ENCODE data around the gene ZNF644. TPM values are rescaled to one million over a fixed set of nuclear protein-coding genes. Genes with fewer than 3 reads are reported as not detected.
"Not testable (repeated sequence)": the region's sequence is repeated elsewhere in the genome, so short reads cannot be mapped to it uniquely, and the experiment has no call there.

ZNF644 gene
- total RNA-seq, 2 experiments from 2014 or later: 49.3 to 49.6 TPM

GRCh38 chr1:90957497-90957896, 64.3 kb downstream of the ZNF644 start:
- ATAC-seq: no peak

GRCh38 chr1:90955769-90956168, 66.1 kb downstream of the ZNF644 start:
- Mint-ChIP-seq H3K27ac (no peak overlapping the region), H3K9me3 (ENCODE audit: low read depth) (peaks cover 2% of the 10 kb centered on the region), H3K36me3 (peaks cover 55% of the 10 kb centered on the region), H3K27me3 (no peaks in the 10 kb centered on the region), H3K4me3 (no peak overlapping the region), H3K4me1 (peaks cover 21% of the 10 kb centered on the region)
- CTCF ChIA-PET: no interaction called here
- ATAC-seq: no peak
- DNase-seq: no peak

More at GRCh38 chr1:90957497-90957896, 64.3 kb downstream of the ZNF644 start:
- no peak overlapping the region for H3K27ac Mint-ChIP-seq
- CTCF ChIA-PET: no interaction called here
- H3K36me3 Mint-ChIP-seq: peaks cover 56% of the 10 kb centered on the region
- H3K27me3 Mint-ChIP-seq: no peaks in the 10 kb centered on the region
- no peak overlapping the region for H3K4me3 Mint-ChIP-seq
- peaks cover 20% of the 10 kb centered on the region for H3K4me1 Mint-ChIP-seq
- H3K9me3 Mint-ChIP-seq (ENCODE audit: low read depth): peaks cover 2% of the 10 kb centered on the region
- no peak for DNase-seq

GRCh38 chr1:90952906-90953305, 68.9 kb downstream of the ZNF644 start:
- H3K36me3 Mint-ChIP-seq: peaks cover 42% of the 10 kb centered on the region
- no peaks in the 10 kb centered on the region for H3K27me3 Mint-ChIP-seq
- no peak for ATAC-seq
- H3K27ac Mint-ChIP-seq: no peak overlapping the region
- H3K4me1 Mint-ChIP-seq: peaks cover 16% of the 10 kb centered on the region
- peaks cover 2% of the 10 kb centered on the region for H3K9me3 Mint-ChIP-seq (ENCODE audit: low read depth)
- no peak for DNase-seq
- H3K4me3 Mint-ChIP-seq: no peak overlapping the region
- CTCF ChIA-PET: no interaction called here

- DNase-seq (no peak), ATAC-seq (no peak)
- no peak overlapping the region for H3K4me3 Mint-ChIP-seq
- H3K27me3 Mint-ChIP-seq: no peaks in the 10 kb centered on the region
- no peak overlapping the region for H3K27ac Mint-ChIP-seq
- peaks cover under 1% of the 10 kb centered on the region for H3K9me3 Mint-ChIP-seq (ENCODE audit: low read depth)
- CTCF ChIA-PET: no interaction called here
- H3K4me1 Mint-ChIP-seq: peaks cover 9% of the 10 kb centered on the region
- H3K36me3 Mint-ChIP-seq: peaks cover 27% of the 10 kb centered on the region
Observed at GRCh38 chr1:90951009-90951408, 70.8 kb downstream of the ZNF644 start.

GRCh38 chr1:90948301-90948700, 73.5 kb downstream of the ZNF644 start:
- CTCF ChIA-PET: no interaction called here
- H3K9me3 Mint-ChIP-seq (ENCODE audit: low read depth): no peaks in the 10 kb centered on the region
- H3K27ac Mint-ChIP-seq: no peak overlapping the region
- H3K4me1 Mint-ChIP-seq: peaks cover 2% of the 10 kb centered on the region
- DNase-seq (no peak), ATAC-seq (no peak)
- no peak overlapping the region for H3K4me3 Mint-ChIP-seq
- H3K36me3 Mint-ChIP-seq: peaks cover 13% of the 10 kb centered on the region
- no peaks in the 10 kb centered on the region for H3K27me3 Mint-ChIP-seq

DNA sequence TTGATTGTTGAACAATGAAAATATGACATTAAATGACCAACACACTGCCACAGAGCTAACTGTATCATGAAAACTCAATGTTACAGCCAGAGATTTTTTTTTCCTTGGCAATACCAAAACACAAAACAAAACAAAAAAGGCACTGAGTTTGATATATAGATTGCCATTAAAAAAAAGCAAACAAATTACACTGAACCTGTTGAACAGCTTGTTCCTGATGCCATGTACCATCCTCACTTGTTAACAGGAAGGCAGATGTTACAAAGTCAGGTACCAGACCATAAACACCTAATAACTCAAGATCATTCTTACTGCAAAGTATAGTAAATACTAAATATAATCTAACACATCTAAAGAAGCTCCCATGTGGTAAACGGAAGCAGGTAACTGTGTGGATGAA, 75.2 kb downstream of the ZNF644 start:
- Mint-ChIP-seq H3K9me3 (ENCODE audit: low read depth) (no peaks in the 10 kb centered on the region), H3K4me1 (no peaks in the 10 kb centered on the region), H3K27me3 (no peaks in the 10 kb centered on the region), H3K4me3 (no peak overlapping the region), H3K27ac (no peak overlapping the region), H3K36me3 (peaks cover 5% of the 10 kb centered on the region)
- DNase-seq: no peak
- CTCF ChIA-PET: no interaction called here
- no peak for ATAC-seq

DNA sequence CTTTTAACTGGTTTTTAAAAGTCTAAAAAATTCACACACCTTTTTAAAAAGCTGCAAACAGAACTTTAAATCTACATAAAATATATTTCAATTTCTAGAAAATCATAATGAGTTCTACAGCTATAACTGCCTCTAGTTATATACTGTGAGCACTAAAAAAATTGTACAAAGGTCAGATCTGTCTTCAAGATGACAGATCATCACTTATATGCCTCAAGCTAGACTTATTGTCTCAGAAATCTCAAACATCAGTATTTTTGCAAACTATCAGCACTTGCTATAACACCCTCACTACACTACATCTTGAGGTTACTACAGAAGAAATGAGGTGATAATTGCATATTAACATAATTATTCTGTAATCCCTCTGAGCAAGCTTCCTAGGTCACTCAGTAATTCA, 76.5 kb downstream of the ZNF644 start:
- no peaks in the 10 kb centered on the region for H3K9me3 Mint-ChIP-seq (ENCODE audit: low read depth)
- H3K4me1 Mint-ChIP-seq: no peaks in the 10 kb centered on the region
- H3K4me3 Mint-ChIP-seq: no peak overlapping the region
- peaks cover 15% of the 10 kb centered on the region for H3K36me3 Mint-ChIP-seq
- ATAC-seq (no peak), DNase-seq (no peak)
- CTCF ChIA-PET: interaction anchor here (0.8 to 1.4 kb wide), 2 partner anchors 9 to 88 kb away, joined by 3 to 4 read pairs; no protein-coding TSS in a partner anchor
- no peaks in the 10 kb centered on the region for H3K27me3 Mint-ChIP-seq
- H3K27ac Mint-ChIP-seq: no peak overlapping the region

DNA sequence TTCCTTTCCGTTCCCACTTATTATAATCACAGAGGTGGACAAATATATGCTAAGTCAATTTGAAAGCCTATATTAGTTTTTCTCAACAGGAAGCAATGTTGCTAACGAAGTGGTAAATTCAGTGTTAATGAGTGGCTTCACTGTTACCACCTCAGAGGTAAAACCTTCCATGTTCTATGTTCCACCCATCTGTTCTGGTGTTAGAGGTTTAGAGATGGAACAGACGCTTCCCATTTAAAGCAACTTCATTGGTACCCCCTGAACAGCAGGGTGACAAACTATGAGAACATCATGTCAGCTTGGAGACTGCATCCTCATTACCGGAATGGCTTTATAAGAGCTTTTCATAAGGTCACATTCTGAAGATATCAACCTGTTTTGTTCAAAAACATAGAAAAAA, 77.9 kb downstream of the ZNF644 start:
- Mint-ChIP-seq H3K27ac (no peak overlapping the region), H3K9me3 (ENCODE audit: low read depth) (no peaks in the 10 kb centered on the region), H3K27me3 (no peaks in the 10 kb centered on the region), H3K4me3 (no peak overlapping the region), H3K36me3 (peaks cover 28% of the 10 kb centered on the region), H3K4me1 (no peaks in the 10 kb centered on the region)
- DNase-seq: no peak
- no peak for ATAC-seq
- CTCF ChIA-PET: no interaction called here

DNA sequence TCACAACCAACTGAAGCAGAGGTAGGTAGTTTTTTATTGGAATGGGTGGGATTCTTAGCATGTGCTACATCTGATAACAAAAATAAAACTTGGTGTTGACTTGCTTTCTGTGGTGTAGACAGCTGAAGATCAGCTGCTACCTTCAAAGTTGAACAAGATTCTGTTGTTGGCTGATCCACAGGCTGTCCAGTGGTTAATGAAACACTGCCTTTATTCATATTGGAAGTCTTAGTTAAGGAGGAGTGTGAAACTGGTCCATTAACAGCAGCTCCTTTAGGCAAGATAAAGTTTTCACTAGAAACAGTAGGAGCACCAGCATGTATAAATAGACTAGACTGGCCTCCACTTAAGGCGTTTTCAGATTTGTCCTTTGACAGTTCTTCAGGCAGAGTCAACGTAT, 81.1 kb downstream of the ZNF644 start:
- Mint-ChIP-seq H3K9me3 (ENCODE audit: low read depth) (no peaks in the 10 kb centered on the region), H3K27ac (no peak overlapping the region), H3K4me1 (no peaks in the 10 kb centered on the region), H3K36me3 (peaks cover 46% of the 10 kb centered on the region), H3K4me3 (no peak overlapping the region), H3K27me3 (no peaks in the 10 kb centered on the region)
- ATAC-seq (no peak), DNase-seq (no peak)
- CTCF ChIA-PET: no interaction called here

DNA sequence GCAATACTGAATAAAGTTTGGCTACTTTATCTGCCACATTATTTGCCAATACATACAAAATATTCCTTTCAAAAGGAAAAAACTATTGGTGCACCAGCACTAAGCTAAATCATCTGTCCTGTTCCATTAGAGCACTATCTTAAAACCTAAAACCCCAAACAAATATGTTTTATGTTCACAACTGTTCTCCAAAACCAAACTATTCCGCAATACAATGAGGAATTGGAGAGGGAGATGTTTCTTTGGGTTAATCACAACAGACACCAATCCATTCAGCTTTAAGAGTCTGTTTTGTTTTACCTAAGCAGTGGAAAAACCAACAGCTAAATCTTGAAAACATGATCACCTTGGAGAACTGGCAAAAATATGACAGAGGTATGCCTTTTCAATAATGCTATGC, 85.1 kb downstream of the ZNF644 start:
- Mint-ChIP-seq H3K4me3 (no peak overlapping the region), H3K4me1 (no peaks in the 10 kb centered on the region)
- CTCF ChIA-PET: interaction anchor here (1.2 kb wide), 1 partner anchor 9 kb away, joined by 3 read pairs; no protein-coding TSS in a partner anchor

GRCh38 chr1:90936061-90936460, 85.8 kb downstream of the ZNF644 start:
- no peaks in the 10 kb centered on the region for H3K4me1 Mint-ChIP-seq
- CTCF ChIA-PET: interaction anchor here (1.2 kb wide), 1 partner anchor 9 kb away, joined by 3 read pairs; no protein-coding TSS in a partner anchor

More for the DNA sequence above, 85.1 kb downstream of the ZNF644 start:
- Mint-ChIP-seq H3K27ac (no peak overlapping the region), H3K27me3 (no peaks in the 10 kb centered on the region), H3K9me3 (ENCODE audit: low read depth) (no peaks in the 10 kb centered on the region), H3K36me3 (peaks cover 58% of the 10 kb centered on the region)
- no peak for ATAC-seq
- no peak for DNase-seq

GRCh38 chr1:90928231-90928630, 93.6 kb downstream of the ZNF644 start:
- DNase-seq; H3K4me3 Mint-ChIP-seq; H3K27me3 Mint-ChIP-seq; H3K27ac Mint-ChIP-seq; CTCF ChIA-PET; ATAC-seq; H3K9me3 Mint-ChIP-seq (ENCODE audit: low read depth): not testable (repeated sequence)
- peaks cover 30% of the 10 kb centered on the region for H3K4me1 Mint-ChIP-seq
- H3K36me3 Mint-ChIP-seq: peaks cover 45% of the 10 kb centered on the region

More at GRCh38 chr1:90936061-90936460, 85.8 kb downstream of the ZNF644 start:
- DNase-seq: no peak
- no peaks in the 10 kb centered on the region for H3K9me3 Mint-ChIP-seq (ENCODE audit: low read depth)
- peaks cover 57% of the 10 kb centered on the region for H3K36me3 Mint-ChIP-seq
- H3K27ac Mint-ChIP-seq: no peak overlapping the region
- no peak overlapping the region for H3K4me3 Mint-ChIP-seq
- no peak for ATAC-seq
- H3K27me3 Mint-ChIP-seq: no peaks in the 10 kb centered on the region

DNA sequence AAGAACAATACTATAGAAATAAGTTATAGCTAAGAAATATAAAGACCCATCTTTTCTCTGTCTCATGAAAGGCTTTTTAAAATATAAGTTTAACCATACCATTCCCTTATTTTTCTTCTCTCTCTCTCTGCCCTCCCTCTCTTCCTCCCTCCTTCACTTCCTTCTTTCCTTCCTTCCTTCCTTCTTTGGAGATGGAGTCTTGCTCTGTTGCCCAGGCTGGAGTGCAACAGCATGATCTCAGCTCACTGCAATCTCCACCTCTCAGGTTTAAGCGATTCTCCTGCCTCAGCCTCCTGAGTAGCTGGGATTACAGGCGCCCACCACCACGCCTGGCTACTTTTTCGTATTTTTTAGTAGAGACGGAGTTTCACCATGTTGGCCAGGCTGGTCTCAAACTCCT, 94.2 kb downstream of the ZNF644 start:
- DNase-seq; H3K4me3 Mint-ChIP-seq; H3K27me3 Mint-ChIP-seq; CTCF ChIA-PET; ATAC-seq; H3K27ac Mint-ChIP-seq; H3K9me3 Mint-ChIP-seq (ENCODE audit: low read depth): not testable (repeated sequence)
- Mint-ChIP-seq H3K36me3 (peaks cover 42% of the 10 kb centered on the region), H3K4me1 (peaks cover 32% of the 10 kb centered on the region)

GRCh38 chr1:90926971-90927370, 94.9 kb downstream of the ZNF644 start:
- Mint-ChIP-seq H3K4me3 (no peak overlapping the region), H3K27ac (no peak overlapping the region), H3K4me1 (peaks cover 38% of the 10 kb centered on the region), H3K9me3 (ENCODE audit: low read depth) (peaks cover 4% of the 10 kb centered on the region), H3K36me3 (peaks cover 38% of the 10 kb centered on the region), H3K27me3 (no peaks in the 10 kb centered on the region)
- ATAC-seq (no peak), DNase-seq (no peak)
- CTCF ChIA-PET: interaction anchor here (0.9 kb wide), 1 partner anchor 70 kb away, joined by 3 read pairs; no protein-coding TSS in a partner anchor

Data from activated CD8-positive, alpha-beta memory T cell treated with anti-CD3 and anti-CD28 coated beads, Interleukin-2, amount 10 ng/mL, durations not matched to agents 7 days and 5 days (primary cell).